T-helper 22 cell (primary cell): ENCODE data around the gene BEGAIN.

ENCODE experiments used
- DNase-seq: peaks from one replicate; pipeline ENCODE4 v3.0.0-alpha.2; 2020; ENCODE audit warnings: low read depth

The BEGAIN gene, protein sequence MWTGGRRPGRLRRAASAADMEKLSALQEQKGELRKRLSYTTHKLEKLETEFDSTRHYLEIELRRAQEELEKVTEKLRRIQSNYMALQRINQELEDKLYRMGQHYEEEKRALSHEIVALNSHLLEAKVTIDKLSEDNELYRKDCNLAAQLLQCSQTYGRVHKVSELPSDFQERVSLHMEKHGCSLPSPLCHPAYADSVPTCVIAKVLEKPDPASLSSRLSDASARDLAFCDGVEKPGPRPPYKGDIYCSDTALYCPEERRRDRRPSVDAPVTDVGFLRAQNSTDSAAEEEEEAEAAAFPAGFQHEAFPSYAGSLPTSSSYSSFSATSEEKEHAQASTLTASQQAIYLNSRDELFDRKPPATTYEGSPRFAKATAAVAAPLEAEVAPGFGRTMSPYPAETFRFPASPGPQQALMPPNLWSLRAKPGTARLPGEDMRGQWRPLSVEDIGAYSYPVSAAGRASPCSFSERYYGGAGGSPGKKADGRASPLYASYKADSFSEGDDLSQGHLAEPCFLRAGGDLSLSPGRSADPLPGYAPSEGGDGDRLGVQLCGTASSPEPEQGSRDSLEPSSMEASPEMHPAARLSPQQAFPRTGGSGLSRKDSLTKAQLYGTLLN

DNA sequence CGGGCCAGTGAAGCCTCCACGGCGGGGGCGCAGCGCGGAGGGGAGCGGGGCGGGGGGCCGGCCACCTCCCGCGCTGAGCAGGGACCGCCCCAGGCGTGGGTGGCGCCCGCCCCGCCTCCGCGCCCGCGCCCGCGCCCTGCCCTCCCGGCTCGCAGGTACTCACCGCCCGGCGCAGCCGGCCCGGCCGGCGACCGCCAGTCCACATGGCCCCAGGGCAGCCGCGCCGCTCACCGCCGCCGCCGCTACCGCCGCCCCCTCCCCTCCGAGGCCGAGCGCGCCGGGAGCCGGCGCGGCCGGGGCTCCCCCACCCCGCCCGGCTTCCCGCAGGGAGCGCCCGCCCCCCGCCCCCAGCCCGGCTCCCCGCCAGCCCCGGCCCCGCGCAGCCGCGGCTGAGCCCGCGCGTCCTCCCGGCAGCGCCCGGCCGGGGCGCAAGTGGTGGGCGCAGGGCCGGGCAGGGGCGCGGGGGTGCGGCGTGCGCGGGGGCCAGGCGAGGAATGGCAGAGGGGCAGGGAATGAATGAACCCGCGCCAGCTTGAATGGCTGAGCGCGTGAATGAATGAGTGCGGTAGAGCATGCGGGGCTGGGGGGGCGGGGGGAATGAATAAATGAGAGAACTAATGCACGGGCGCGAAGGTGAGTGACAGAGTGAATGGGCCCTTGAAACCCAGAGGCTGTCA lies at the start of gene BEGAIN:
Gene BEGAIN, minus strand, starts transcription at position 332 of the 677 bp plus-strand sequence. Its CDS starts 127 bp downstream, at position 205.
- no peak for DNase-seq

- DNase-seq = no peak
Observed at GRCh38 chr14:100636559-100636958, 49.3 kb upstream of the BEGAIN start.

DNA sequence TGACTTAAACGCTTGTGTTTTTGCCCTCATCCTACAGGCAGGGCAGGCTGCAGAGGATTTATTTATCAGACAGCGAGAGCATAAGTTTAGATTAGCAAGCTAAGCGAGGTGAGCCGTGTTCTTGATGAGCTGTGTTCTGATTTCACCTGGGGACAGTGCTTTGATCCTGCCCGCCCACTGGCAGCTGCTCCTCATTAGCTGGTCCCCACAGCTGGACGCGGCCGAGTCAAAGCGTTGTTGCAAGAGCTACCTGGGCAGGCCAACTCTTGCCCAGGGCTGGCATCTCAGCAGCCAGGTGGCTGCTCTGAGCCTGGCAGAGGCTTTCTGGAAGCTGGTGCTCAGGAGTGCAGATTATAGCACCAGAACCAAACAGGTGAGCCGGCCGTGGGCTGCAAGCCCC lies 46.8 kb upstream of the BEGAIN start:
- no peak for DNase-seq

GRCh38 chr14:100633406-100633805 lies 46.2 kb upstream of the BEGAIN start:
- no peak for DNase-seq

DNA sequence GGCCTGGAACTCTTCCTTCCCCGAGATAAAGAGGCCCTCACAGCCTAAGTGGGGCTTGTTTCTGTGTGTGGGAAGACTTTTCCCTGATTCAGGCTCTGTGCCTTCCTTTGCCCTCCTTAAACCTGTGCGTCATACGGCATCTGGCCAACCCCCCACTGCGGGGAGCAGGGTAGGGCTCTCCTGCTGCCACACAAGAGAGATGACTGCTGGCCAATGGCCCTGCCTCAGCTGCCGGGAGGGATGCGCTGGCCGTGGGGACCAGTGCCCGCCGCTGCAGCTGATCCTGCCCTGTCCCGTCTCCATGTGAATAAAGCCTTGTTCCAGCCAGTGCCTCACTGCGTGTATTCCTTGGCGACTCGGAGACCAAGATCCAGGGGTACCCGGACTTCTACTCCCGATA lies 42.5 kb upstream of the BEGAIN start:
- DNase-seq = no peak

DNA sequence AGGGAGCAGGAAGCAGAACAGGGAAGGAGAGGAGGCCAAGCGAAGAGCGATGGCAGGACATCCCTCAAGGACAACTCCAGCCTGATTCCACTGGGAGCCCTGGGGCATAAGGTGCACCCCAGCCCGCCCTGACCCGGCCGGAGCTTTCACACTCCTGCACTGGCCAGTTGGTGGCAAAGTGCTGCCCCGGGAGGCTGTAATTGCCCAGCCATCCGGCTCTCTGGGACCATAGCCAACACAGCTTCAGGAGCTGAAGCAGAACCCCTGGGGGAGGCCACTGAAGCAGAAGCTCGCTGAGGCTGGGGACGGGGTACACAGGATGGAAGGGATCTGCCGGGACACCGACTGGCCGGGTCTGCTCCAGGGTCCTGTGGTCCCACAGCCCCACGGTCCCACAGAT lies 41.9 kb upstream of the BEGAIN start:
- DNase-seq = no peak

DNA sequence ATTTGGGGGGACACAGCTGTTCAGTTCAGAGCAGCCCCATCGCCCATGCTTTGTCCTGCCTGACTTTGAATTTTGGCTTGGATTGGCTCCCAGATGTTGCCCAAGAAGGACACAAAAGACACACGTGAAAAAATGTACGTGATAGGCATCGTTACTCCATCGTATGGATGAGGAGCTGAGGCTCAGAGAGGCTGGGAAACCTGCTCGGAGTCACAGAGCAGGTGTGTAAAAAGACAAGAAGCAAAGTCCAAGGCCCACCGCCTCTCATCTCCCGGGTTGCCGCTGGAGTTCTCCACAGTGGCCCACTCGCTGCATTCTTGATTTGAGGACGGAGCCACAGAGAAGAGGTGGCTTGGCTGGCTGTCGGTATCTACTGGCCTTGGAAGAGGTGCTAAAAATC lies 41.0 kb upstream of the BEGAIN start:
- DNase-seq = no peak

DNA sequence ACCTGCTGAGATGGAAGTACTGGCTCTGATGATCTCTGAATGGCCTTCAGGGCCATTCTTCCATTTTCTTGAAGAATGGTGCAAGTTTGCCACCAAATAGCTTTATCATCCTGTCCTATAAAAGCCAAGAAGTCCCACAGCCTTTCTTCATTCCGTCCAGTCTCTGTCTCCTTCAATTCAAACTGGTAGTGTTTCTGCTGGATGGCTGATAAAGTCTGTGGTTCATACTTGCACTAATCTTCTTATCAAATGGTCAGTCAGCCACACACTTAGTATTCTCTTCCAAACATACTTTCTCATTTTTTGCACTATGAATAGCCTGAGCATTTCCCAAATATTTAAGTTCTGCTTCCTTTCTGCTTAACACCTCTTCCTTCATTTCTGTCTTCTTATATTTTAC lies 39.4 kb upstream of the BEGAIN start:
- DNase-seq = no peak

- no peak for DNase-seq
Observed at GRCh38 chr14:100623961-100624360, 36.7 kb upstream of the BEGAIN start.

- no peak for DNase-seq
Observed at GRCh38 chr14:100623557-100623956, 36.3 kb upstream of the BEGAIN start.

DNA sequence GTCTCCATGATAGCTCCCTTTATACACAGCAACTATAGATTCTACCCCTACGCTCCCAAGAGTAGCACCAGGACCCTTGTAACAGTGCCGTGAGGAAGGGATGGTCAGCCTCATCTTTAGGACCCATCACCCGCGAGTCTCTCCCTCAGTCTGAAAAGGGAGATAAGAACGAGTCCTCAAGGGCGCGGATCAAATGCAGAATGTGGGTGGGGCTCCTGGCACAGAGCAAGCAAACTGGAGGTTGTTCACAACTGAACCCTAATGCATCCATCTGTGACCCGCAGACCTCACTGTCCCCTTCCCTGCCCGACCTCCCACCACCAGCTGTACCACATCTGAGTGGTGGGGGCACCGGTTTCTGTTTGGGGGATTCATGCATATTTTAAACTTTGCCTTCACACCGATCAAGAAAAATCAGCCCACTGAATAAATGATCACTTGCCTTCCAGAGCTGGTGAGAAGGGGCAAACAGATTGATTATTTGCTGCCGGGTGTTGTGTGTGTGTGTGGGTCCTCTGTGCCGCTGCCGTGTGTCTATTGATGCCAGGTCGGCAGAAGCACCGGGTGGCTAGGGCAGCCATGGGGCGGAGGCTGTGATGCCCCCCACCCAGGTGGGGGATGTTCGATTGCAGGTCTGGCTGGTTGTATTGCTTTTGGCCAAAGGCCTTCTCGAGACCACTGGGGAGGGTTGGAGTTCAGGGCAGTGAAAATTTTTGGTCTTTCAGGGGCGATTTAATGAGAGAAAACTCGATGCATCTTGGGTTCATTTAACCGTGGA lies 35.7 kb upstream of the BEGAIN start:
- no peak for DNase-seq

DNA sequence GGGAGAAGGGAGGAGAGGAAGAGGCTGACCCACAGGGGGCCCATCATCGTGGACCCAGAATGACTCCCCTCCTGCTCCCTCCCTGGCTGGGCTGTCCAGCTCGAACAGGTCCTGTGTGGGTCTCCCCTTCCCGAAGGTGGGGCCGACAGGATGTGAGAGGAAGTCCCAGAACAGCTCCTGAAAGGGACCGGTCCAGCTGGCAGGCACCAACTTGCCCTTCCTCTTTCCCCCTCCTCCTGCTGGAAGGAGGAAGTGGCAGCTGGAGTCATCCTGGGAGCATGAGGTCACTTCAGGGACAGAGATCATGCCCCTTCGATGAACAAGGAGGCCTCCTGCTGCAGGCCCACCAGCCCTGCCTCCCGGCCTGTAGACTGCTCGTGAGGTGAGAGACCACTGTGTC lies 35.0 kb upstream of the BEGAIN start:
- DNase-seq = no peak

- DNase-seq = no peak
Observed at GRCh38 chr14:100621806-100622205, 34.6 kb upstream of the BEGAIN start.

- no peak for DNase-seq
Observed at GRCh38 chr14:100620255-100621100, 33.3 kb upstream of the BEGAIN start.

- no peak for DNase-seq
Observed at GRCh38 chr14:100619396-100620254, 32.4 kb upstream of the BEGAIN start.

DNA sequence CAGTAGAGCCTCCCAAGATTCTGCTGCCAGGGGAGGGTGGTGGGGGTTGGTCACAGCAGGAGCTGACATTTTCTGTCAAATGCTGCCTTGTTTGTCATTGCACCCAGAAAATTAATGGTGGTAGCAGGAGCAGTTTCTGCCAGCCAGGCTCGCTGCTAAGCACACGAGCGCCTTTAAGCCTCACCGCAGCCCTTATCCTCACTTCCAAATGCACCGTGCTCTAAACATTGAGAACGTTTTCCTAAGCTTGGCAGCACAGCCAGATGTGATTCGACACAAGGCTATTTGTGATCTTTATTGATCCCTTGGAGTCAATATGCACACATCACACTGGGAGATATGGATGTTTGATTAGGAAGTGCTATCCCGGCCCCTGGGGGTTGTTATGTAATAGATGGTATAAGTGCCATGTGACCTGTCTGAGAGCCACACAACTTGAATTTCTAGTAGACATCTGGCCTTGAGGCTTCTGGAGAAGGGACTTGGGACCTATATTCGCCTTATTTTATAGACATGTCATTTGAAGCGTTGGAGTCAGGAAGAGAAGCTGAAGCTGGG lies 31.6 kb upstream of the BEGAIN start:
- no peak for DNase-seq

GRCh38 chr14:100618318-100618693 lies 31.1 kb upstream of the BEGAIN start:
- no peak for DNase-seq

GRCh38 chr14:100617410-100618317 lies 30.4 kb upstream of the BEGAIN start:
- DNase-seq = no peak

GRCh38 chr14:100616854-100617409 lies 29.7 kb upstream of the BEGAIN start:
- DNase-seq = no peak
